ENCODE data around the gene ZNF592.

The ZNF592 gene

GRCh38 chr15:84748274-84749110 lies at the start of gene ZNF592:
Gene ZNF592 (plus strand): TSS chr15:84748592. CDS start chr15:84782676, 34,084 bp downstream.
- DNase-seq (ENCODE audit: low read depth, low spot score), result no peak

GRCh38 chr15:84699538-84700191 lies 48.7 kb upstream of the ZNF592 start:
- no peak for DNase-seq (ENCODE audit: low read depth, low spot score)

DNA sequence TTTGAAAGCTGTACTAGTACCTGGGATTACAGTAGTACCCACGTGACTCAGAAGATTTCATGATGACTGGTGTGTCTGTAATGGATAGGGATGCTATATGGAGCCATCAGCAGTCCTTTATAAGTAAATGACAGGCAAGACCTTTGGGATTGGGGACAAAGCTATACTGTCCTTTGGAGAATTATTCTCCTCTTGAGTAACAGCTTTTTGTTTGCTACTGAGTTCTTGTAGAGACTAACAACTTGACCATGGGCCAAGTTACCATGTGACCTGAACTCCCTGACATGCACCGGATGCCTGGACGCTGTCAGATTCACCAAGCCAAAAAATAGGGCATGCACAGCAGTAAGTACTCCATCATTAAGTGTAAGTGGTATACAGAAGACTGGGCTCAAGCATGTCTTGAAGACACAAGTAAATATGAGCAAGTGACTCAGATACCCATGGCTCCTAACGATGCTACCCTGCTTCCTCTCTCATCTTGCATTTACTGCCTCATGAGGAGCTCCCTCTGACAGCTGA lies 45.4 kb upstream of the ZNF592 start:
- no peak for DNase-seq (ENCODE audit: low read depth, low spot score)

DNA sequence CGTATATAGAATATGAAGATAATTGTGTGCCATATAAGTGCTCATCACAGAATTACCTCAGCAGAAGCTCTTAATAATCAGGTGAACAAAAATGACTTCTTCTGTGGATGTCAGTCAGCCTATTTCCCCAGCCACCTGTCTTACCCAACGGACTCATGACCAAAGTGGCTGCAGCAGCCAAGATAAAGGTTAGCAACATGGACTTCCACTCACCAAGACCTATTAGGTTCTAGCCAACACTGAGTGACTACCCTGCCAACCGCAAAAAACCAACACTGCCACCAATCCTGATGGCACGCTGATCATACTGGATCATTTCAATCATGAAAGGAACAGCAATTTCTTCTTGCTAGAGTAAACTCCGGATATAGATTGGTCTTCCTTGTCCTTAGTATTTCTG lies 44.6 kb upstream of the ZNF592 start:
- no peak for DNase-seq (ENCODE audit: low read depth, low spot score)

DNA sequence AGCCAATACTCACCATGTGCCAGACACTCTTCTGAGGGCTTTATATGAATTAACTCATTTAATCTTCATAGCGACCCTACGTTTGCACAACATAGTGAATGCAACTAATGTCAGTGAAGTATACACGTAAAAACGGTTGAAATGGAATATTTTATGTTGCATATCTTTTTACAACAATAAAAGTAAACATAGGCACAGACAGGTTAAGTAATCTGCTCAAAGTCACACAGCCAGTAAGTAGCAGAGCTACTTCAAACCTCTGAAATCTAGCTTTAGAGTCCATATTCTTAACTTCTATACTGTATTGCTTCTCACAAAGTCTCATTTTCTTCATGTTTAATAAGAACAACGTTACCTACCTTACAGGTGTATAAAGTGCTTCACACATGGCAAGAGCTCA lies 34.0 kb upstream of the ZNF592 start:
- DNase-seq (ENCODE audit: low read depth, low spot score), result no peak

- DNase-seq (ENCODE audit: low read depth, low spot score), result no peak
Measured at GRCh38 chr15:84714821-84715220, 33.6 kb upstream of the ZNF592 start.

GRCh38 chr15:84715441-84716035 lies 32.9 kb upstream of the ZNF592 start:
- no peak for DNase-seq (ENCODE audit: low read depth, low spot score)

DNA sequence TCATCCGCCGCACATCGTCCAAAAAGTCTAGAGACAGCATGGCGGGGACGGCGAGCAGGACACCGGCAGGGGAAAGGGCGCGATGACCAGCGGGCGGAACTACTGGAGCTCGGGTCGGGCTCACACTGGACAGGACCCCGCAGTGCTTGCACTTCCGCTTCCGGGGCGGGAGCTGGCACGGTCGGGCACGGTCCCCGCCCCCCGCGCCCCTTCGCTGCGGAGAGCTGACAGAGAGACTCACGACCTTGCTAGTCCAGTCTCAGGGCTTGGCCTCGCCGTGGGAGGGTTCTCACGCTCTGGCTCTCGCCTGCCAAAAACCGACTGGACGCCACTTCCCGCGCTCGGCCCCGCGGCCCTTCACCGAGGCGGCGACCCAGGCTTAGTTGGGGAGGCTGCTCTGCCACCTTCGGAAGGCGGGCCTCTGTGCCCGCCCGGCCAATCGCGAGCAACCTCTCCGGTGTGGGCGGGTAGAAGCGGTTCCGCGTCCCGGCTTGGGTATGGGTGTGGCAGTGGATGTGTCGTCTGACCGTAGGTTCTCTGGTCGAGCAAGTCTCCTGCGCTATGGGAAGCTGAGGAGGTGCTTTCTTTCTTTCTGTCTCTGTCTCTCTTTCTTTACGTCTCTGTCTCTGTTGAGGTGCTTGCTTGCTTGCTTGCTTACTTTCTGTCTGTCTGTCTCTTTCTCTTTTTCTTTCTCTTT lies 32.2 kb upstream of the ZNF592 start, which contains the start of gene SEC11A:
Gene SEC11A (minus strand): TSS at position 104 of the 697 bp plus-strand sequence. CDS start 64 bp downstream, at position 40.
- peak; percentile 98 for DNase-seq (ENCODE audit: low read depth, low spot score)

DNA sequence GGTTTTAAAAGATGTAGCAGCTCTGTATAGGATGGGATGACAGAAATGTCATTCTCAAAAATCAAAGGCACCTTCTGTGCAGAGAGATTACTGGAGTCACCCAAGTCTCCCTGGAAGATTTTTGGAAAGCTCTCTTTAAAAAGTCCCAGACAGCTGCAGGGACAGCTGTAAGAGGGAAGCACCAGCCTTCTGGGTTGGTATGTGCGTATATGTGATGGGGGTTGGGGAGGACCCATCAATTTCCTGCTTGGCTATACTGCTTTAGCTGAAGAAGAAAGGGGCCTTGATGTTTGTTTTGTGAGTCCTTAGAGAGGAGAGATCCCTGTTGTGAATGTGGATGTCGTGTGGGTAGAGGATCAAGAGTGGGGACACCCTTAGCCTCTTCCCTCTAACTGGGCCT lies 27.0 kb upstream of the ZNF592 start:
- no peak for DNase-seq (ENCODE audit: low read depth, low spot score)

DNA sequence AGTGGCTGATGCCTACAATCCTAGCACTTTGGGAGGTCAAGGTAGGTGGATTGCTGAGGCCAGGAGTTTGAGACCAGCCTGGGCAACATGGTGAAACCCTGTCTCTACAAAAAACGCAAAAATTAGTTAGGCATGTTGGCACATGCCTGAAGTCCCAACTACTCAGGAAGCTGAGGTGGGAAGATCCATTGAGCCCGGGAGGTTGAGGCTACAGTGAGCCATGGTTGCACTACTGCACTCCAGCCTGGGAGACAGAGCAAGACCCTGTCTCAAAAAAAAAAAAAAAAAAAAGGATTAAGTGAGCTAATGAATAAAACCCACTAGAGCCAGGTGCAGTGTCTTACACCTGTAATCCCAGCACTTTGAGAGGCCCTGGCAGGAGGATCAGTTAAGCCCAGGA lies 25.8 kb upstream of the ZNF592 start:
- no peak for DNase-seq (ENCODE audit: low read depth, low spot score)

- DNase-seq (ENCODE audit: low read depth, low spot score), result peak; percentile 55
Measured at GRCh38 chr15:84725001-84725491, 23.3 kb upstream of the ZNF592 start.

DNA sequence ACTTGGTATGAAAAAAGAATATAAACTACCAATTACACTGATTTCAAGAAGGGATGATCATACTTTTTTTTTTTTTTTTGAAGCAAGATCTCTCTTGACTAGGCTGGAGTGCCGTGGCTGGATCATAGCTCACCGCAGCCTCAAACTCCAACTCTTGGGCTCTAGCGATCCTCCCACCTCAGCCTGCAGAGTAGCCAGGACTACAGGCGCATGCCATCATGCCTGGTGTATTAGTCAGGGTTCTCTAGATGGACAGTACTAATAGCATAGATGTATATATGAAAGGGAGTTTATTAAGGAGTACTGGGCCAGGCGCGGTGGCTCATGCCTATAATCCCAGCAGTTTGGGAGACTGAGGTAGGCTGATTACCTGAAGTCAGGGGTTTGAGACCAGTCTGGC lies 21.0 kb upstream of the ZNF592 start:
- DNase-seq (ENCODE audit: low read depth, low spot score), result no peak

DNA sequence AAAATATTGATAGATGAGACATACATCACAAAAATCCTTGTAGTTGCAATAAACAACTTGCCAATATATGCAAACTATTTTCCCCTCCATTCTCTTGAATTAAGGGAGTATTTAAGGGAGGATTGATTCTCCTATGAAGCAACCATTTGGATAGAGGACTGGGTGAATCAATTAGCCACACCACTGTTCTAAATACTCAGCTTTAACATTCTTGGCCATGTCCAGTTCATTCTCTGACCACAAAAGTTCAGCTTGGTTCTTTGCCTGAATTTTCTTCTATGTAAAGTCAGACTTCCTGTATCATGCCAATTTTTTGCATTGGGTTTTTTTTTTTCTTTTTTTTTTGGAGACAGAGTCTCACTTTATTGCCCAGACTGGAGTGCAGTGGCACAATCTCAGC lies 16.6 kb upstream of the ZNF592 start:
- no peak for DNase-seq (ENCODE audit: low read depth, low spot score)

DNA sequence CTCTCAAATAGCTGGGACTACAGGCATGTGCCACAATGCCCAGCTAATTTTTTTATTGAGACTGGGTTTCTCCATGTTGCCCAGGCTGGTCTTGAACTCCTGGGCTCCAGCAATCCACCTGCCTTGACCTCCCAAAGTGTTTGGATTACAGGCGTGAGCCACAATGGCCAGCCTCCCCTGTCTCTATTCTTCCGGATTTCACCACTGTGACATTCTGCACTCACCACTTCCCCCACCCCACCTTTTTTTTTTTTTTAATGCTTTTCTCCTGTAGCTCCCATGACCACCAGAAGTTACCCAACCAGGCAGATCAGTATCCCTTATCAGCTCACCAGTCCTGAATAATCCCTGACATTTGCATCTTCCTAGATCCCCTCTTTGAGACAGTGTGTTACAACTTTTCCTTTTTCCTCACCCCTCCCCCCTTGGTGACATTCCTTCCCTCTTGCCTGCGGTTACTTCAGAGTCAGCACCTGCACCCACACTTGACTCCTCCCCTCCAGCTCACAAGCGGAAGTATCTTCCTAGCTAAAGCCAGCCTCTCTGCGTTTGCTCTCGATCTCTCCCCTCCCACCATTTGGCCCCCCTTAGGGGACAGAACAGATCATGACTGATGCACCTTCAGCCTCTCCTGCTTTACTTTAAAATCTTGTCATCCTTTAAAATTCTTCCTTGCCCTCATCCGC lies 13.5 kb upstream of the ZNF592 start:
- peak; percentile 95 for DNase-seq (ENCODE audit: low read depth, low spot score)

GRCh38 chr15:84735480-84736061 lies 12.8 kb upstream of the ZNF592 start:
- peak; percentile 18 for DNase-seq (ENCODE audit: low read depth, low spot score)

DNA sequence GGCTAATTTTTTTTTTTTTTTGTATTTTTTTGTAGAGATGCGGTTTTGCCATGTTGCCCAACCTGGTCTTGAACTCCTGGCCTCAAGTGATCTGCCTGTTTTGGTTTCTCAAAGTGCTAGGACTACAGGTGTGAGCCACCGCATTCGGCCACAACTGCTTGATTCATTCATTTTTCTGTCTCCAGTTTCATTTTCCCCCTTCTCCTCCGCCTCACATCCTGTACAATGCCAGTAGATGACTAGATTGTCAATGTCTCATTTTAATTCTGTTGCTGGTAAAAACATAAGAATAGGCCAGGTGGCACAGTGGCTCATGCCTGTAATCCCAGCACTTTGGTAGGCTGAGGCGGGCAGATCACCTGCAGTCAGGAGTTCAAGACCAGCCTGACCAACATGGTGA lies 12.0 kb upstream of the ZNF592 start:
- no peak for DNase-seq (ENCODE audit: low read depth, low spot score)

- DNase-seq (ENCODE audit: low read depth, low spot score), result no peak
Measured at GRCh38 chr15:84737005-84737404, 11.4 kb upstream of the ZNF592 start.

DNA sequence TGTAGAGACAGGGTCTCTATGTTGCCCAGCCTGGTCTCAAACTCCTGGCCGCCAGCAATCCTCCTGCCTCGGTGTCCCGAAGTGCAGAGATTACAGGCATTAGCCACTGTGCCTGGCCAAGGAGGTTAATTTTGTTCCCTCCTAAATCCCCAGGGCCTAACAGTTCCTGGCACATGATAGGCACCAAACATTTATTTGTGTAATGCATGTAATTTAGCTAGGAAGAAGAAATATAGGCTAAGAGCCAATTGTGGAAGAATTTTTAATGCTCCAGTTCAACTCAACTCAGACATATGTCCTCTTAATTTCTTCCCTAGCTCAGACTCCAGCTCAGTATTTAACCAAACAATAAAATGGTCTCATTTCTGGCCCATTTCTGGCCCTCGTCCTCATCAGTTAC lies 7.7 kb upstream of the ZNF592 start:
- no peak for DNase-seq (ENCODE audit: low read depth, low spot score)

DNA sequence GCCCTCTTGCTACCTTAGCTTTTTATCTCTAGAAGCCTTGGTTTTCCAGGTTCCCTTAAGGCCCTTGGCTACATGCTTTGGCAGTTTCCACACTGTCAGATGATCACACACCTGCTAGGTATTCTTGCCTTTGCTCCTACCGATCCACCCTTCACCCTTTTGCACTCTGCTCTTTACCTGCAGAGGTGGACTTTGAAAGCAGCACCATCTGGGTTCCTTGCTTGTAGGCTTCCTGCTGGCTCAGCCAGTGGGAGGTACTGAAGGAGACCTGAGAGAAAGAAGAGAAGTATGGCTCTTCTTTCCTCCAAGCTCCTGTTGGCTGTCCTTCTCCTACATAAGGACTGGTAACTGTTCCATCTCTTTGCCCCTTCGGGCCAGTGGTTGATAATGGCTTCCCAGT lies 7.3 kb upstream of the ZNF592 start:
- DNase-seq (ENCODE audit: low read depth, low spot score), result no peak

DNA sequence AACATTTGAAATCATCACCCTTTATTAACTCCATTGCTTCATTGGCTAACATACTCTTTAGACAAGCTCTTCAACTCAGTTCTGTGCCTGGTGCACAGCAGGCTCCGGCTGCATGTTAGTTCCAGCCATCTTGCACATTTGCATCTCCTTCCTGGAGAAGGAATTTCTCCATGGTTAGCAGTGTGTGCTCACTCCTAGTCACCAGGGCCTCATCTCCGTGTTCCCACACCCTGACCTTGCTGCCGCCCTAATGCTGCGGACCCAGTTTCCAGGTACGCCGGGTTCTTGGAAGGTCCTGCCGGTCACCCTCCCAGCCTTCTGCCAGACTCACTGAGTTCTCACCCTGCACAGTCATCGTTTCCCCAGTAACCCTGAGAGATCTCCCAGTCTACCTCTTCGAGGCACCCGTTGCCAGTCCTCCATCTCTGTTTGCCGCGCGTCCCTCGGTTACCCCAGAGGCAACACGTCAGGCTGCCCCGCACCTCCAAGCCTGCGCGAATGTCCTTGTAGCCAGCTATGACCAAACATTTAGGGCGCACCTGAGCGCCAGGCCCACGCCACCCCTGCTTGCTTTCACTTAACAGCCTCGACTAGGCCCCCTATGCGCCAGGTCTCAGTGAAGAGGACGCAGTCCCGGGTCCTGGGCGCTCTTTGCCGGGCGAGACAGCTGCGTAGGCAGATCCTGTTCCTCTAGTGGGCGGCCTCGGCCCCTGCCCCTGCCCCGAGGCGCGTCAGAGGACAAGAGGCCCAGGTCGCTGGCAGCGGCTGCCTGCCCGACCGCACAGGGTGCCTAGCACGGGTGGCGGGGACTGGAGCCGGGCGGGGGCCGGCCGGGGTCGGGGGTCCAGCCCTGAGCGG lies 747 bp upstream of the ZNF592 start:
- DNase-seq (ENCODE audit: low read depth, low spot score), result peak; percentile 85

Measured in ELF-1 (cell line).